Measurements from ENCODE around the gene TPI1. TPM values are rescaled to one million over a fixed set of nuclear protein-coding genes. Genes with fewer than 3 reads are reported as not detected.
"Not testable (repeated sequence)": the region's sequence is repeated elsewhere in the genome, so short reads cannot be mapped to it uniquely, and the experiment has no call there.

The TPI1 gene
- total RNA-seq, 1 experiment from 2014 or later = 1,141 TPM

DNA sequence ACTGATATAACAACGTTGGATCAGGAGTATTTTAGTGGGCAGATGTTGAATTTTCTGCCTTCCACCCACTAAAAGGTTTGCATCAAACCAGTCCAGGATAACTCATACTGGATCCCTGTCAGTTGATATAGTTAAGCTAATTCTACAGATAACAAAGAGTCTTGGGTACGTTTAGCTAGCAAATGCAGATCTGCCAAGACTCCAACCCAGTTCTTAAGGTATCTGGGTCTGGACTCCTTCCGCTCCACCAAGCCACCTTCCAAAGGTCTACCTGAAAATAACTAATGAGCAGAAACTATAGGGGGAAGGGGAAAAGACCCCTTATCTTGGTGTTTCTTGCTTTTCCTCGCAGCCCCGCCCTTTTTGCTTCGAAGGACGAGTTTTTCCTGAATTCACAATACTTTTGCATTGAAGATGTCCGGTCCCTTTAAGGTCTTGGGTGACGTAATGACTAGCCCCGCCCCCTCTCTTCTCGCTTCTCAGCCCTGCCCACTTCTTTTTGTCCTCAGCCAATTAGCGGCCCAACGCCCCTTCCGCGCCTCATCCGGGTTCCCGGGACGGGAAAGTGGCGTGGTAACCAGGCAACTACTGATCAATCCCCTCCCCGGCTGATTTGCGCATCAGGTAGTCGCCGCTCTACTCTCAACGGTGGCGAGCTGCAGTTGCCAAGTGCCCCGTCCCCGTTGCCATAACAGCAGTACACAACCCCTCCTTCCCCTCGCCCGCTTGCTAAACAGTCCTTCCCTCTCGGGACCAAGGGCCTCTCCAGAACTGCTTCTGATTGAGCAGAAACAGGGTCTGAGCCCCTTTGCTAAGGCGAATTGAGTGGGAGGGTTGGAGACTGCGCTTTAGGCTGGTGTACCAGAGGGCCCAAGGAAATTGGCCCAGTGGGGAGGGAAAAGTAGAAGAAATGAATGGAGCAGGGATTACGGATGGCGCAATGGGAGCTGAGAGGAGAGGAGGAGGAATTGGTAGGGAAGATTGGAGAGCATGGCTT is 37.2 kb downstream of the TPI1 start, which contains the start of gene LRRC23:
TSS of gene LRRC23 (plus strand) at position 543 of the 997 bp plus-strand sequence. CDS start 812 bp downstream, outside the sequence.
- Mint-ChIP-seq H3K27ac (ENCODE audit: unreplicated experiment) (no peak within 1 kb of the TSS), H3K9me3 (ENCODE audit: unreplicated experiment) (no peaks in the 10 kb centered on the region), H3K4me1 (ENCODE audit: low read depth, unreplicated experiment) (peaks cover 10% of the 10 kb centered on the region), H3K36me3 (ENCODE audit: insufficient read depth, unreplicated experiment) (no peaks in the 10 kb centered on the region), H3K4me3 (ENCODE audit: unreplicated experiment) (no peak within 1 kb of the TSS), H3K27me3 (ENCODE audit: insufficient read depth, unreplicated experiment) (no peaks in the 10 kb centered on the region)
- TF ChIP-seq CTCF (IDR thresholded peaks at IDR 0.05; ENCODE audit: insufficient read depth in 1 of 2, low read depth in 1 of 2, low read length in 1 of 2, severe bottlenecking in 1 of 2, unreplicated experiment in 1 of 2) = no peak
- Histone ChIP-seq H3K4me1 (peaks cover 20% of the 10 kb centered on the region), H3K4me3 (ENCODE audit: low read depth, low read length) (peak within 1 kb of the TSS; percentile 64), H3K36me3 (ENCODE audit: control insufficient read depth, insufficient read depth, low read length) (no peaks in the 10 kb centered on the region), H3K9me3 (no peaks in the 10 kb centered on the region), H3K27me3 (replicated peaks; ENCODE audit: control insufficient read depth, insufficient read depth, low read length) (no peaks in the 10 kb centered on the region)
- DNase-seq = peak; percentile 98 to 99
- ChIA-PET POLR2A (interaction anchor here (1.0 to 1.2 kb wide), 3 partner anchors 14 to 53 kb away, joined by 4 to 5 read pairs (median 5); partner anchors contain the start of genes C12orf57 and RNU7-1), CTCF (interaction anchor here (1.0 to 2.3 kb wide), 4 partner anchors 13 to 35 kb away, joined by 3 to 10 read pairs (median 6); partner anchors contain the start of gene SPSB2)
- intact Hi-C loops (cut with micrococcal nuclease; ENCODE audit: unreplicated experiment) = loop anchor here (1.0 kb wide), 3 partner anchors 10 to 31 kb away; partner anchors contain the start of genes ENO2 and SPSB2
- no TSS peak for BruUV-seq (replicated peaks)

- Histone ChIP-seq H3K27me3 (replicated peaks; ENCODE audit: control insufficient read depth, insufficient read depth, low read length) (no peaks in the 10 kb centered on the region), H3K9me3 (no peaks in the 10 kb centered on the region), H3K4me3 (ENCODE audit: low read depth, low read length) (peak overlapping the region; percentile 64), H3K4me1 (peaks cover 20% of the 10 kb centered on the region), H3K36me3 (ENCODE audit: control insufficient read depth, insufficient read depth, low read length) (no peaks in the 10 kb centered on the region)
- Mint-ChIP-seq H3K4me3 (ENCODE audit: unreplicated experiment) (no peak overlapping the region), H3K27me3 (ENCODE audit: insufficient read depth, unreplicated experiment) (no peaks in the 10 kb centered on the region), H3K4me1 (ENCODE audit: low read depth, unreplicated experiment) (peaks cover 8% of the 10 kb centered on the region), H3K27ac (ENCODE audit: unreplicated experiment) (no peak overlapping the region), H3K36me3 (ENCODE audit: insufficient read depth, unreplicated experiment) (no peaks in the 10 kb centered on the region), H3K9me3 (ENCODE audit: unreplicated experiment) (no peaks in the 10 kb centered on the region)
- ChIA-PET CTCF (interaction anchor here (0.7 to 2.3 kb wide), 5 partner anchors 14 to 36 kb away, joined by 3 to 10 read pairs (median 6); partner anchors contain the start of gene SPSB2), POLR2A (interaction anchor here (1.0 to 1.2 kb wide), 2 partner anchors 38 to 54 kb away, joined by 4 to 5 read pairs; partner anchors contain the start of genes C12orf57 and RNU7-1)
- intact Hi-C loops (cut with micrococcal nuclease; ENCODE audit: unreplicated experiment) = no loop called here
- no peak for TF ChIP-seq CTCF (IDR thresholded peaks at IDR 0.05; ENCODE audit: insufficient read depth in 1 of 2, low read depth in 1 of 2, low read length in 1 of 2, severe bottlenecking in 1 of 2, unreplicated experiment in 1 of 2)
- DNase-seq = no peak
- BruUV-seq (replicated peaks) = no TSS peak
Measured at GRCh38 chr12:6905414-6906040, 38.2 kb downstream of the TPI1 start.

- H3K4me3 ChIP-seq (ENCODE audit: low read depth, low read length); H3K36me3 Mint-ChIP-seq (ENCODE audit: insufficient read depth, unreplicated experiment); H3K27ac Mint-ChIP-seq (ENCODE audit: unreplicated experiment); H3K27me3 ChIP-seq (replicated peaks; ENCODE audit: control insufficient read depth, insufficient read depth, low read length); H3K36me3 ChIP-seq (ENCODE audit: control insufficient read depth, insufficient read depth, low read length); H3K9me3 Mint-ChIP-seq (ENCODE audit: unreplicated experiment); DNase-seq; H3K27me3 Mint-ChIP-seq (ENCODE audit: insufficient read depth, unreplicated experiment); intact Hi-C loops (cut with micrococcal nuclease; ENCODE audit: unreplicated experiment); H3K4me1 Mint-ChIP-seq (ENCODE audit: low read depth, unreplicated experiment); H3K4me3 Mint-ChIP-seq (ENCODE audit: unreplicated experiment); H3K9me3 ChIP-seq; BruUV-seq (replicated peaks): not testable (repeated sequence)
- POLR2A ChIA-PET = interaction anchor here (0.6 to 1.7 kb wide), 2 partner anchors 17 to 401 kb away, joined by 4 to 5 read pairs; no protein-coding TSS in a partner anchor
- CTCF ChIA-PET = interaction anchor here (0.6 to 2.2 kb wide), 3 partner anchors 17 to 39 kb away, joined by 3 to 10 read pairs (median 3); partner anchors contain the start of gene SPSB2
- H3K4me1 ChIP-seq = peaks cover 17% of the 10 kb centered on the region
Measured at GRCh38 chr12:6908141-6908540, 40.8 kb downstream of the TPI1 start.
